ENCODE measurements around the gene SQOR. TPM values are rescaled to one million over a fixed set of nuclear protein-coding genes. Genes with fewer than 3 reads are reported as not detected.

The SQOR gene
- total and polyA plus RNA-seq, 2 experiments from 2014 or later = 0.23 TPM; not detected in 1

- TF ChIP-seq ZNF462 (CRISPR knock-in tag; IDR thresholded peaks at IDR 0.05) (no peak), EZH2phosphoT487 (IDR thresholded peaks at IDR 0.05; ENCODE audit: unreplicated experiment) (no peak), CREB1 (CRISPR knock-in tag; IDR thresholded peaks at IDR 0.05; ENCODE audit: low read depth) (no peak), ETS1 (IDR thresholded peaks at IDR 0.05) (no peak), REST (IDR thresholded peaks at IDR 0.05; ENCODE audit: unreplicated experiment) (no peak), ZNF331 (CRISPR knock-in tag; IDR thresholded peaks at IDR 0.05; ENCODE audit: low read depth) (no peak), POLR2AphosphoS5 (IDR thresholded peaks at IDR 0.05; ENCODE audit: low read depth) (no peak), NANOG (IDR thresholded peaks at IDR 0.05; ENCODE audit: borderline replicate concordance) (no peak)
Observed at GRCh38 chr15:45701108-45701507, 66.3 kb downstream of the SQOR start (continued).

Data from GM23338 (cell line).